SHP77 (cell line): ENCODE measurements around the gene PROK1.
A peak's percentile ranks its signal among the peaks of the same experiment; 100 is the strongest.

Experiments used
- DNase-seq, 2 experiments: peaks; one replicate each; lab custom pipeline; 2025; lab: John Stamatoyannopoulos, UW

PROK1 gene

DNA sequence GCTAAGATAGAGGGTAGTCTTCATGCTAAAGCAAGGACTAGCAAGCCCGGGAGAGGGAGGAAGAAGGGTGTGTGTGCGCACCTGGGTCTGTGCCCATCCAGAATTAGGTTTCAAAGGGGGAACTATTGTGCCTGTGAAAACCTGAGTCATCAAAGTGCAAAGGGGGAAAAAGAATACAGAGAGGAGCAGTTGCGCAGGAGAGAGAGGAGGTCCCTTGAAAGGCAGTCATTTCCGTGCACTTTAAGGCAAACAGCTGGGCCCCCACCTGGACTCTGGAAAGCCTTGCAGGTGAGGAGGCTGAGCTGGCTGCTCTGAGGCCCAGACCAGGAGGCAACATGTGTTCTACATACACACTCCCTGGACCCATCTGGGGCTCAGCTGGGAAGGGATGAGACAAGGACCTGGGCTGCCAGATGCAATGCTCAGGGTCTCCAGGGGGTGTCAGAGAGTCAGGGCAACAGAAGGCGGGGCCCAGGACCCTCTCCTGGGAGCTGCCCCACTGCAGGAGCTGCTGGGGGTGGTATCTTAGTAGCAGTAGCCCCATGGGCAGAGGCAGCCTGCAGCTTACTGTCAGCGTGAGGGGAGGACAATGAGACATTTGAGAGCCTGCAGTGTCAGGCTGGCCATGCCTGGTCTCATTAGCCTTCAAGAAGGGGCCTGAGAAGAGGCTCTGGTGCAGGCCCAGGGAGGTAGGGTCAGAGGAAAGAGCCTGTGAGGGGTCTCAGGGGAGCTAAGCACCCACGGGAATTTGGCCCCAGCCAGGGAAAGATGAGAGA lies 14.3 kb downstream of the PROK1 start:
- no peak for DNase-seq

DNA sequence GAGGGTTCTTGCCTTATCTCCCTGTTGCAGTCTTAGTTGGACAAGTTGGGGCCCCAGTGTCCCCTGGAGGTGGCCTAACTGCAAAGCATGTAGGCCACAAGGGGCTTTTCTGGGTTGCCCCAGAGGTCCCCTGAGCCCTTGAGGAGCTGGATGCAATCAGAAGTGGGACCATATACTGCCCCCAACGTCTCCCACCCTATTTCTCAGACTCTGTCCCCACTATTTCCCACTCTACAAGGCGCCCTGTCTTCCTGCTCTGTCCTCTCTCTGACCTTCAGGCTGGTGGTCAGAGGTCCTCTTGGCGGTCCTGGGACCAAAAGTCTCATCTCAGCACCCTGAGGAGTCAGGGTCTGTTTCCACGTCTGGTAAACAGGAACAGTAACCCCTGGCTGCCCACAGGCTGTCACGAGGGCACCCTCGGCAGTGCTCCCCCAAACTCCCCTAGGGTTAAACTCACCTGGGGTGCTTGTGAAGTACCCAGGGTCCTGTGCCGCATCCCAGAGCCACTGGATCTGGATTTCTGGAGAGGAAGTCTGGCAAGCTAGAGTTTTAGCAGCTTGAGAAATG lies 14.9 kb downstream of the PROK1 start:
- no peak for DNase-seq

DNA sequence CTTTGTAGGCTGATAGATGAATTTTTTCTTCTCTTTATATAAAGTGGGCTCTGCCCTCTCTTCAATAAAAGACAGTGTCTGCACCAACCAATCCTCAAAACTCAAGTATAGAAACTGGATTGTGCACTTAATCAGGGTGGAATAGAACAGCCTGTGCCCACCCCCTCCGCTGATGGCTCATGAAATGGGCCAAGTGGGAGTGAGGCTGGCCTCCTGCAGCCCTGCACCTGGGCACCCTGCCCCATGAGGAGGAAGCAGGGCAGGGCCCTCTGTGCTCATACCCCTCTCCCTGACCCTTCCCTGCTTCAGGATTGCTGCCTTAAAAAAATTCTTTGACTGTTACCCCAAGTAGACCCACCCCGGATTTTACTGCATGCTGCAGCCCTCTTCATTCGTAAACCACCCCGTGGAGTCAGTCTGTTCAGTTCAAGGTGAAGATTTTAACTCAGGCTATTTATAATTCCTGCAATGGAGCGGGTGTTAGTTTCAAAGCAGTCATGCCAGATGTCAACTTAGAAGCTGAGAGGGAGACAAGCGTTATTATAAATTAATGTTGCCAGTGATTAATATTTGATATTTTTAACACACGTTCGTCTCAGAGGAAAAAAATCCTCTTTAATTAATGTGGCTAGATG lies 15.8 kb downstream of the PROK1 start:
- DNase-seq = no peak

DNA sequence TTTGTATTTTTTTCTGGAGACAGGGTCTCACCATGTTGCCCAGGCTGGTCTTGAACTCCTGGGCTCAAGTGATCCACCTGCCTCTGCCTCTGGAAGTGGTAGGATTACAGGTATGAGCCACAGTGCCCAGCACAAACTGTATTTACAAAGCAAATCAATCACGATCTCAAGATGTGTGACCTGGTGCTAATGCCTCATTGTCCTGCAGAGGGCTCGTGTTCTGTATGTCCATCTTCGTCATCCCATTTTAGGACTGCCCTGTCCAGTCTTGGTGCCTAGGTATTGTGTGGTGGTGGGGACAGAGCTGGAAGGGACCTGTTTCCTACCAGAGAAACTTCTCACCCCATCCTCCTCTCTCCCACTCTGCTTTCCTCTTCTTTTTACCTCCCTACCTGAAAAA lies 20.2 kb downstream of the PROK1 start:
- no peak for DNase-seq

DNA sequence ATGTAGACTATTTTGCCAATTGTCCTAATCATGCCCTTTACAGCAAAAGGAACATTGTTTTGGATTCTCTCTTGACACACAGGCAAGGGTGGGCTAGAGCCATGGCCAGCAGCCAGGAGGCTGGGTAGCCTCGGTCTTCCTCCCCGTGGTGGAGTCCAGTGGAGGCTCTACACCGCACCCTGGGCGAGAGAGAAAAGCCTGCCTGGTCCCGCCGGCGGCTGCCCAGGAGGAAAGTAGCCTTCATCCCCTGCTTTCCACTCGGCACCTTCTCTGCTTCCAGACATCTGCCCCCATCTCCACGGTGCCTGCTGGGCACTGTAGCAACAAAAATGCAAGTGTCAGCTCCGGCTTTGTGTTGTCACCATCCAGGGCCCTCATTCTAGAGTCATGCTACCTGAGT lies 21.6 kb downstream of the PROK1 start:
- DNase-seq = no peak

DNA sequence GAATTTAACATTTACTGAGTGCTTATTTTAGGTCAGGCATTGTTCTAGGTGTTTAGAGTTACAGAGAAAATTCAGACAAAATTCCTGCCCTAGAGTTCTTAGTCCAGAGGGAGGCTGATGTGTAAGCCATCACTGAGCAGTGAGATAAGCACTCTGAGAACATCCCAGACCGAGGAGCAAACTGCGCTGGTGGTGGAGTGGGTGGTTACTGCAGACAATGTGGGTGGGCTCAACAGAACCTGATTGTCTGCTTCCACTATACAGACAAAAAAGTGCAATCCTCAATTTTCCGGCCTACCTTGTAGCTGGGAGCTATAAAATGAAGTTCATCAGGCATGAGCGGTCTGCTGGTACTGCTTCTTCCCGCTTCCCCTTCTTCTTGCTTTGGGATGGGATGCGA lies 23.5 kb downstream of the PROK1 start:
- no peak for DNase-seq

DNA sequence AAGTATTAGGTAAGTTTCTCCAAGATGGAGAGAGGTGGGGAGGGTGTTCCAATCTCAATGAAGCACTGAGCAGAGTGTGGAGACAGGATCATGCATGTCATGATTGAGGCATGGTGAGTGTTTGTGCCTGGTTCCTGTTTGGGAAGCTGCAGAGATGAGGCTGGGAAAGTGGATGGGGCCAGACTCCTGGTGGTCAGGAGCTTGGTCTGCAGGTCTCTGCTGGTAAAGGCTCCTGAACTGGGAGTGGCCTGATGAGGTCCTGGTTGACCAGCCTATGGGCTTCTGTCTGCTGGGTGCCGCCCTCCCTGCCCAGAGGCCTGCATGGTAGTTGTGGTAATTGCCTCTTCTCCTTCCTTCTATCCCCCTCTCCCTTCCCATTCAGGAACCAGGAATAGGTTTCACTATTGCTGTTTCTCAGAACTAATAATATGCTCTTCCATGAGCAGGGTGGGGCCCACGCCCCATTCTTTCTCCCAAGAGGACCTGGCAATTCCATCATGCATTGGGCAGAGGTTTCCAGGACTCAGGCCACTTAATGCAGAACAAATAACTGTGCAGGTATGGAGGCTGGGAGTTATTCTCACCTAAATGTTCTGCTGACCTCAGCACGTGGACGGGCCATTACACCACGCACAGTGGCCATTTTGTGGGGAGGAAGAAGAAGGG lies 24.5 kb downstream of the PROK1 start:
- DNase-seq = peak in 1 of 2 experiments; percentile 10

DNA sequence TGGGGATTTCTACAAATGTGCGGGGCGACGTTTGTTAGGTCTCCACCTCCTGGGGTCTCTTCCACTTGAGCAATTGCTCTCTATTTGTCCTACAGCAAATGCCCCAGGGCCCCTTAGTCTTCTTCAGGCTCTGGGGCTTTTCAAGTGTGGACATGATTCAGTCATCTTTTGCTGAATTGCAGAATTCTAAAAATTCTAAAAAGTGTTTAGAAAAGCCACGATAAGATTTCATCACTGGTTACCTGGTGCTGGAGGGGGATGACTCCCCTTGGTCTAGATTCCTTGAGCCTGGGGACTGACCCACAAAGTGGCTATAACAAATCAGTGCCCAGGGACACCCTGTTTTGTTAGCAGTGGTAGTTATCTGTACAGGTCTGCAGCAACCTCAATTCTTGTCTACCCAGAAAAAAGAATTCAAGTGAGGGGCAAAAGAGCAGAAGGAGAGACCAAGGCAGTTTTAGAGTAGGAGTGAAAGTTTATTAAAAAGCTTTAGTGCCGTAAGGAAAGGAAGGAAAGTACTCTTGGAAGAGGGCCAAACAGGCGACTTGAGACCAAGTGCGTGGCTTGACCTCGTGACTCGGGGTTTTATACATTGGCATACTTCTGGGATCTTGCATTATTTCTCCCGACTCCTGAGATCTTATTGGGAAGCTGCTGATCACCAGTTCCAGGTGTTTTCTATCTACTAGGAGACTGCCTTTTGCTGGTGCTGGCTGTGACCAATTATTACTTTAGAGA lies 25.2 kb downstream of the PROK1 start:
- DNase-seq = no peak

DNA sequence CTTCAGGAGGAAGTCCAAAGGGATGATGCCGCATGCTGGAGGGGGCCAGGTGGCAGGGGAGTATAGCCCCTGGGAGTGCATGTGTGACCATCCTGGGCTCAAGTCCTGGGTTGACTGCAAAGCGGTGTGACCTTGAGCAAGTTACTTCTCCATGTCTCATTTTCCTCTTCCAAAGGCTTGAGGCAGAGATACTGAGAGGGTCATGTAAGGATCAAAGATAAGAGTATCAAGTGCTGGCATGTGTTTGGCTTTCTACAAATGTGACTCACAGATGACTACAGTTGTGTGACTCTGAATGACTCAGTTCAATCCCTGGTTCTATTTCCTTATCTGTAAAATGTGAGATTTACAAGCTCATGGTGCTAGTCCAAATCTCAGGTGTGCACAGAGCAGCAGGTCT lies 26.1 kb downstream of the PROK1 start:
- DNase-seq = no peak

DNA sequence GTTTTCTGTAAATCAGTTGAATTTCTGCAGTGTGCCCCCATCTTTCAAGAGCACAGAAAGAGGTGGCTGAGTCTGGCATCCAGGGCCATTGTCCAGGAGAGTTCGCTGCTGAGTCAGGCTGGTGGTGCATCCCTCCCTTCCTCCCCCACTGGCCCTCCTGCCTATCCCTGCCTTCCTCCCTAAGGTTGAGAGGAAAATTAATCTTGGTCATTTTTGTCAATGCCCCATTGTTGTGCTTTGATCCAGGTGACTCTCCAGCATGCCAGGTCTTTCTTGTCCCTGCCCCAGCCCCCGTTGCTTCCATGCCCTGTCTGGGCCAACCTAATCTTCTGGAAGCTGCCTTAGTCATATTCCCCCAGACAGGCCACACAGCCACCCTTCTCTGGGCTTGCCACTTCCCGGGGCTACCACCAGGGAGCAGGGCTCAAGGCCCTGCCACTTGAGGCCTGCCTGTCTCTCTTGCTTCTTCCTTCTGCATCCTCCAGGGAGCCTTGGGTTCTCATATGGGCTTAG lies 26.6 kb downstream of the PROK1 start:
- no peak for DNase-seq

DNA sequence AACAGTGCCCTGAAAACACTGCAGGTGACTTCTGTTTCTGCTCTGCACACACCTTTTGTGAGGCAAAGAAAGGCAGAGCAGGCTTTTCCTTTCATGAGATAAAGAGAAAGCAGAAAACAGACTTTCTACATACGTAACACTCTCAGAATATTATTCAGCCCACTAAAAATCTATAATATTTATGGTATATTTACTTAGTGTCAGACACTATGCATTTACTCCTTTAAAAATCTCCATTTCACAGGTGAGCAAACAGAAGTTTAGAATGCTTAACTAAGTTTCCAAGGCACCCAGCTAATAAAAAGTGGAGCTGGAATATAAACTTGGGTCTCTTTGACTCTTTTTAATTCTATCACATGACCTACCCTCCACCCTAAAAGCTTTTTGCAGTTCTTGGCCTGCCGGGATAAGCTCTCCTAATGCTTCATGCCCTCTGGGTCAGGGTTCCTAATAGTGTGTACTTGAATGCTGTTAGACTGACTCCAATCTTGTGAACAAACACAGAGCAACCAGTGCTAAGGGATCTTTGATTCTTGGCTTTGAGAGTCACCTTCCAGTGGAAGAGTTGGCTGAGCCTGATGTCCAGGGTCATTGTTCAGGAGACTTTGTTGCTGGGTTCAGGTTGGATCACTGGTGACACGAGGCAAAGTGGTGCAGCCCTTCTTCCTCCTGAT lies 27.2 kb downstream of the PROK1 start:
- DNase-seq = no peak

DNA sequence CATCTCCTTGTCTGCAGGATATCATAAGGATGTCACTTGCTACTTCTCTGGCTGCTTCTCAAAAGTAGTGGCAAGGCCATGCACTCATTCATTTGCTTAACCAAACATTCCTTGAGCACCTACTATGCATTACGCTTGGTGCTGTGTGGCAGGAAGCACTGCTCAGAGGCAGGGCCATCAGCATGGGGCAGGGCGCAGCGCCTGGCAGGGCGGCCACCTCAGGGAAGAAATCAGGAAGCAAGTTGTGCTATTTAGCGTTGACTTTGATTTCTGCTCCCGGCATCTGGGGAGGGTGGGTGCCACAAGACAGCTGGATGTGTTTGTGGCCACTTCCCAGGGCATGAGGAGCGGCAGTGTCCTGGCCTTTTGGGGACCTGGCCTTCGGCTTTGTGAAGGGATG lies 27.9 kb downstream of the PROK1 start:
- DNase-seq = no peak

DNA sequence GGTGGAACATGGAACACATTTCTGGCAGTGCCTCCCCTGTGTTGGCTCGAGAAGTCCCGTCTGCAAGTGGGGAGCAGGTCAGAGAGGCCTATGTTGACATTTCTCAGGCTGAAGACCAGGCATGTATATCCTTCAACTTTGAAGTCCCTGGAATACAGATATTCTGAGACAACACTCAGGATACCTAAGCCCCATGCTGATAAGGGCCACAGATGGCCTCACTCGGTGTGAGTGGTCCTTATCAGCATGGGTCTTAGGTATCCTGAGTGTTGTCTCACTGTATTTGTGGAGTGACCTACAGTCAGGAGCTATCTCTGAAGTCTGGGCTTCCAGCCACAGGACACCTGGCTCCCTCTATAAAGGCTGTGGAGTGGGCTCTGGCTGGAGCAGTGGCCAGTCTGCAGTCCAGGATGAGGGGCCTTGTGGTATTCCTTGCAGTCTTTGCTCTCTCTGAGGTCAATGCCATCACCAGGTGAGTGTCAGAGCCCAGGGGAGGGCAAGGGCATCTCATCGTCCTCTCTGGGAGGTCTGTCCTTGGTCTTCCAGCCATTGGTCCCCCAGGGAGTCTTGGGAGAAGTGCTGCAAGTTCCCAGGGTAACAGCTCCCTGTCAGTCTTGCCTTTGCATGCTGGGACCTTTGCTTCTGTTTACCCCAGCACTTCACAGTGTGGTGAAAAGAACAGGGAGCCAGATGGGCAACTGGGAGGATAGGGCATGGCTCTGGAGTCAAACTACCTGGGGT lies 29.6 kb downstream of the PROK1 start:
- no peak for DNase-seq

DNA sequence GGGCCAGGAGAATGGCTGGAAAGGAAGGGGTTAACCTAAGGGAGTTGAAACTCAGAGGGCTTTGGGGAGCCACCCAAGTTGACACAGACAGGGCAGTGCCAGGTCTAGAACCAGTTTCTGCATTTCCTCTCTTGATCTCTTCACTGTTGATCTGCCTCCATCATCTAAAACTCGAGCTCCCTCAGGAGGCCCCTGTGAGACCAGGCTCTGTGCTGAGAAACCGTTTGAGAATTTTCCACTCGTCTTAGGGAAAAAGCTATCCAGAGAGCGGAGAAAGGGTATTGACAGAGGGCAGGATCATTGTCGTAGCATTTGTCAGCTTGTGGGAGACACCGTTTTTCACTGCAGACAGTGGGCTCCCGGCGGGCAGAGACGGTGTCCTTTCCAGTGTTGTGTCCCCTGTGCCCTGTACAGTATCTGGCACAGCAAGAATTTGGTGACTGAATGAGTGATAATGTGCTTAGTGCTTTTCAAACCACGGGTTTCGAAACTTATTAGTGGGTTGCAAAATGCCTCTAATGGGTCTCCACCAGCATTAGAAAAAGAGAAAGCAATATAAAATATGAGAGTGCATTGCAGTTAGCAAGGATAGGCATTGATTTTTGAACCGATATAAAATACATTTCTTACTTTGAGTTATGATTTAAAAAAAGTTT lies 31.1 kb downstream of the PROK1 start:
- DNase-seq = no peak

DNA sequence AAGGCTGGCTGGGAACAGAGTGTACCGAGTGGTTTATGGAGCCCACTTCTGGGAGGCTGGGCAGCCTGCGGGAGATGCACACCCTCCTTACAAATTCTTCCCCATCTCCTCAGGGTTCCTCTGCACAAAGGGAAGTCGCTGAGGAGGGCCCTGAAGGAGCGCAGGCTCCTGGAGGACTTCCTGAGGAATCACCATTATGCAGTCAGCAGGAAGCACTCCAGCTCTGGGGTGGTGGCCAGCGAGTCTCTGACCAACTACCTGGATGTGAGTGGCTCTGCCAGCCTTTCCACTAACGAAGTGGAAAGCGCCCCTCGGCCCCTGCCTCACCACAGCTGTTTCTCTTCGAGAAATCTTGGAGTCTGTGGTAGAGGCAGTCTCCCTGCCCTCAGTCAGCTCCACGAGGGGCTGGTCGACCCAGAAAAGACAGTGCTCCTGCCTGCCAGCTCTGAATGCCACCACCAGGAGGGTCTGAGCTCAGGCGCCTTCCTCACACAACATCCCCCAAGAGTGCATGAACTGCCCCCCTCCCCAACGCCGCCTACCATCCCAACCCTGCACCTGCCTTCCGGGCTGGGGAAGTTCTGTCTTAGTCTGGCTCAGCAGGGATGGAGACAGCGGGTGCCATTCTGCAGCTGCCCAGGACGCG lies 31.8 kb downstream of the PROK1 start:
- no peak for DNase-seq

DNA sequence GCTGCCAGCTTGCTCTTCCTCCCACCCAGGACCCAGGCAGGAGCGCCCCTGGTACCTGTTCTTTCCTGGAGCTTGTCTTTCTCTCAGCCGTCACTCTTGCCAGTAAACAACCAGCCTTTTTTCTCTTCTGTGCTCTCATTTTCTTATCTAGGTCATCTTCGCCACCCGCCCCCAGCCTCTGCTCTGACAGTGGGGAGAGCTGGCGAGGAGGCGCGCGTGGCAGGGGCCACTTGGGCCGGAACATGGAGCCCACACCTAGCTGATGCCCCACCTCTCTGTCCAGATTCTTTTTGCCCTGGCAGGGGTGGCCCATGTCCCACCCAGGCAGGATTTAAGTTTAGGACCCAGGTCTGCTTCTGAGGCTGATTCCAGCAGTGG lies 32.3 kb downstream of the PROK1 start:
- no peak for DNase-seq

DNA sequence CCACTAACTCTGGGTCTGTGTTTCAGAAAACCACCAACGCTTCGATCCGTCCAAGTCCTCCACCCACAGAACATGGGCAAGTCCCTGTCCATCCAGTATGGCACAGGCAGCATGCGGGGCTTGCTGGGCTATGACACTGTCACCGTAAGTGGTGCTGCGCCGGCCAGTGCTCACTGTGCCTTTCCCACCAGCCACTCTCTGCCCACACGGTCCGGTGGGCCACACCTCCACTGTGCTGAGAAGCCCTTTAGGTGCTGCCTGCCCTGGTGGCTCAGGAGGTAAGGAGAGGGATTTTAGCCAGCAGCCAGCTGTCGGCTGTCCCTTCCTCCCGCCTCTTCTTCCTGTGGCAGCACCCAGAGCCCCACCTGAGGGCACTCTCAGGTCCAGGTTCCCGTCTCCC lies 33.9 kb downstream of the PROK1 start:
- DNase-seq = no peak

DNA sequence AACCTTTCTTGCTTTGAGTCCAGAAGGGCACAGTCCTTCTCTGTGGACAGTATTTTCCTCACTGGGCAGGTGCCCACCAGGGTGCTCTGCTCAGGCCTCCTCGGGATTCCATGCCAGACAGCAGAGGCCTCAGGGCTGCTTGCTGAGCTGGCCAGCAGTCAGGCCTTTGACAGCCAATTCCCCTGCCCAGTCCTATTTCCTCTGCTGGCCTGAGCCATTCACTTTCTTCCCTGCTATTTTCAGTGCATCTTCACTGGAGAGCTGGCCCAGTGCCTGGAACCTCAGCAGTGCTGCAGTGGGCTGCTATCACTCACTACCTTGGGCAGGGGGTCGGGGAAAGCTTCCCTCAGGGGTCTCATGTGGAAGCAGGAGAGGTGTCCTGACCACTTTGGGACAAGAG lies 34.8 kb downstream of the PROK1 start:
- no peak for DNase-seq

DNA sequence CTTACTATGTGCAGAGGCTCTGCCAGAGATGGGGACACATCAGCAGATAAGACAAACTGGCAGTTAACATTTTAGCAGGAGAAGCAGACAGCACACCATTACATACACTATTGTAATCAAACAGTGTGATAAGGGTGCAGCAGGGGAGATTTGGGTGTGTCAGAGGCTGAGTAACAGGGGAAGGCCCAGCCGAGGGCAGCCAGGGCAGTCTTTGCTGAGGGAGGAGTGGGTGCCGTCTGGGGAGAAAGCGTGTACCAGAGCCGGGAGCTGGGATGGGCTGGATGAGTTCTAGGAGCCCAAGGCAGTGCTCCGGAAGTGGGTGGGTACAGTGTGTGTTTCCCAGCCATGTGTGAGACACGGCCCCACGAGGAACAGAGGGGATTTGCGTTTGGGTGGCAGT lies 36.8 kb downstream of the PROK1 start:
- no peak for DNase-seq

DNA sequence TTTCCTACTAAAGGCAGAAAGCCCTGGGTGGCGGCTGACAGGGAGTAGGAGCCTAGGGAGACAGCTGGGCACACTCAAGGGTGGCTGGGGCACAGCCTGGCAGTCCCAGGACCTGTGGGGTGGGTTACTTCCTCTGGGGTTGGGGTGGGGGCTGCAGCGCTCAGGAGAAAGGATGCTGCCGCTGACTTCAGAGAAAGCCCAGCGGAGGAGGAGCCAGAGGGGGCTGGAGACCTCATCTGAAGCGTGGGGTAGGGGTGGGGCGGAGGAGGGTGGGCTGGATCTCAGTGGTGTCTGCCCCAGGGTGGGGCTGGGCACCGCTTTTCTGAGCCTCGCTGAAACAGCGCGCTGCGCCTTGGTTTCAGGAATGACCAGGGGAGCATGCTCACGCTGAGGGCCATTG lies 37.2 kb downstream of the PROK1 start:
- DNase-seq = no peak
